Vagina (tissue), 2 donors: ENCODE data around the gene STK40.

Experiments
- POLR2A ChIP-seq, 2 donors: fragments of 450-650 bp; IDR thresholded peaks; one replicate each; pipeline ENCODE4 v1.6.1; 2017; ENCODE audit warnings: antibody characterized with exemption in 2 of 2, mild to moderate bottlenecking in 2 of 2, moderate library complexity in 2 of 2
- POLR2AphosphoS5 ChIP-seq, 2 donors: sonication (generic); formaldehyde crosslinking; IDR thresholded peaks; one replicate each; pipeline ENCODE4 v1.9.0; 2017; ENCODE audit warnings: antibody characterized with exemption in 2 of 2, mild to moderate bottlenecking in 2 of 2, low read depth in 1 of 2; ENCODE audit not compliant: insufficient read depth in 1 of 2
- TF ChIP-seq, protein P1 (sequence below), 3 experiments: fragments of 450-650 bp in 2 of 3; fragments of 200-600 bp in 1 of 3; sonication (generic) in 1 of 3; IDR thresholded peaks; one replicate each; pipeline ENCODE4 v1.5.1; 2017 to 2019; ENCODE audit warnings: antibody characterized with exemption in 3 of 3, mild to moderate bottlenecking in 2 of 3, moderate library complexity in 2 of 3

DNA sequence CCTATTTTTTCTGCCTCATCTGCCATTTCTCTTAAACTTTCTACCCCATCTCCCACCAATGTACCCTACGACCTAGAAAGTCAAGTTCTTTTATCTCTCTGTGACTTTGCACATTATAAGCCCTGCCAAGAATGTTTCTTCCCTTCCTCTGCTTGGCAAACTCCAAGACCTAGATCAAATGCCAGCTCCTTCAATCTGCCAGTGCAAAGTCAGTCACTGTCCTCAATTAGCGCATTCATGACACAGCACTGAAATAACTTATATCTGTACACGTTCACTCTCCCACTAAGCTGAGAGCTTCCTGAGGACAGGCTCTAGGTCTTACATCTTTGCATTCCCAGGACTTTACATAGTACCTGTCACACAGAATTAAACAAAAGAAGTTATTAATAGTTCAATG, 33.4 kb upstream of the STK40 start:
- TF ChIP-seq, protein P1, sequence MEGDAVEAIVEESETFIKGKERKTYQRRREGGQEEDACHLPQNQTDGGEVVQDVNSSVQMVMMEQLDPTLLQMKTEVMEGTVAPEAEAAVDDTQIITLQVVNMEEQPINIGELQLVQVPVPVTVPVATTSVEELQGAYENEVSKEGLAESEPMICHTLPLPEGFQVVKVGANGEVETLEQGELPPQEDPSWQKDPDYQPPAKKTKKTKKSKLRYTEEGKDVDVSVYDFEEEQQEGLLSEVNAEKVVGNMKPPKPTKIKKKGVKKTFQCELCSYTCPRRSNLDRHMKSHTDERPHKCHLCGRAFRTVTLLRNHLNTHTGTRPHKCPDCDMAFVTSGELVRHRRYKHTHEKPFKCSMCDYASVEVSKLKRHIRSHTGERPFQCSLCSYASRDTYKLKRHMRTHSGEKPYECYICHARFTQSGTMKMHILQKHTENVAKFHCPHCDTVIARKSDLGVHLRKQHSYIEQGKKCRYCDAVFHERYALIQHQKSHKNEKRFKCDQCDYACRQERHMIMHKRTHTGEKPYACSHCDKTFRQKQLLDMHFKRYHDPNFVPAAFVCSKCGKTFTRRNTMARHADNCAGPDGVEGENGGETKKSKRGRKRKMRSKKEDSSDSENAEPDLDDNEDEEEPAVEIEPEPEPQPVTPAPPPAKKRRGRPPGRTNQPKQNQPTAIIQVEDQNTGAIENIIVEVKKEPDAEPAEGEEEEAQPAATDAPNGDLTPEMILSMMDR (IDR thresholded peaks at IDR 0.05): no peak
- no peak for TF ChIP-seq POLR2AphosphoS5 (IDR thresholded peaks at IDR 0.05; ENCODE audit: insufficient read depth in 1 of 2, low read depth in 1 of 2)
- no peak for TF ChIP-seq POLR2A (IDR thresholded peaks at IDR 0.05)
